Panc1 (cell line): ENCODE measurements around the gene SH2B2. TPM values are rescaled to one million over a fixed set of nuclear protein-coding genes. Genes with fewer than 3 reads are reported as not detected.

Experiments
- ATAC-seq: fragments of 200-7000 bp; cut with Tn5 transposase; 2 replicates; pipeline ENCODE4 v1.9.1; 2020; ENCODE audit warnings: mild to moderate bottlenecking, moderate library complexity
- BruUV-seq: library from RNA; stranded (reverse); fragments of 400-500 nt; replicated peaks from 2 replicates; lab custom pipeline; 2021; lab: Mats Ljungman, UMichigan
- CTCF ChIA-PET: fragments of 300-600 bp; sonication (Branson Sonifier 250); formaldehyde crosslinking; loops from one replicate; lab custom pipeline; 2022; ENCODE audit warnings: antibody characterized with exemption; lab: Charles Lee
- POLR2A ChIA-PET: fragments of 300-600 bp; sonication (Branson Sonifier 250); formaldehyde crosslinking; loops from one replicate; lab custom pipeline; 2022; ENCODE audit warnings: antibody characterized with exemption; lab: Charles Lee
- DNase-seq: peaks from one replicate; pipeline ENCODE4 v3.0.0-alpha.2; 2010; ENCODE audit warnings: low read depth, low spot score
- H3K27ac ChIP-seq: 2 replicates; pipeline ENCODE4 v1.5.1; 2011; ENCODE audit warnings: mild to moderate bottlenecking, low read length, inconsistent platforms
- H3K27me3 ChIP-seq: fragments of 200-500 bp; sonication (Bioruptor generic); 2 replicates; pipeline ENCODE4 v1.6.0; 2014; ENCODE audit warnings: low read length, inconsistent platforms; ENCODE audit not compliant: control insufficient read depth, insufficient read depth
- H3K36me3 ChIP-seq: fragments of 200-500 bp; sonication (Bioruptor generic); 2 replicates; pipeline ENCODE4 v1.5.1; 2014; ENCODE audit warnings: inconsistent platforms, mild to moderate bottlenecking, low read length, moderate library complexity; ENCODE audit not compliant: control insufficient read depth, insufficient read depth
- H3K4me1 ChIP-seq: 2 replicates; pipeline ENCODE4 v1.5.1; 2011; ENCODE audit warnings: inconsistent platforms, mild to moderate bottlenecking, low read length, moderate library complexity; ENCODE audit not compliant: control insufficient read depth, insufficient read depth
- H3K4me3 ChIP-seq, 2 experiments: 2 replicates each; pipeline ENCODE4 v1.5.1; 2011 to 2012; ENCODE audit warnings: low read depth in 2 of 2, low read length in 2 of 2, mild to moderate bottlenecking in 2 of 2, inconsistent platforms in 1 of 2, moderate library complexity in 1 of 2
- H3K9me3 ChIP-seq: fragments of 200-500 bp; sonication (Bioruptor generic); 2 replicates; pipeline ENCODE4 v1.5.1; 2014; ENCODE audit warnings: low read depth, mild to moderate bottlenecking, inconsistent platforms, low read length, moderate library complexity; ENCODE audit not compliant: control insufficient read depth, insufficient read depth
- CTCF ChIP-seq: fragments of 450-650 bp; IDR thresholded peaks from 2 replicates; pipeline ENCODE4 v1.5.1; 2017; ENCODE audit warnings: mild to moderate bottlenecking
- POLR2AphosphoS5 ChIP-seq: IDR thresholded peaks from 2 replicates; pipeline ENCODE4 v1.6.1; 2012; ENCODE audit warnings: mild to moderate bottlenecking, low read depth, low read length, moderate library complexity
- SIN3A ChIP-seq: IDR thresholded peaks from 2 replicates; pipeline ENCODE4 v1.6.1; 2012; ENCODE audit warnings: low read depth, mild to moderate bottlenecking, low read length, moderate library complexity, borderline replicate concordance; ENCODE audit not compliant: insufficient read depth
- TCF7L2 ChIP-seq: IDR thresholded peaks from 2 replicates; pipeline ENCODE4 v1.6.1; 2011; ENCODE audit warnings: mild to moderate bottlenecking, low read depth, low read length, inconsistent platforms
- in situ Hi-C: cut with HindIII; loops from 2 replicates; pipeline ENCODE4 v1.10.0; 2016; ENCODE audit warnings: low sequenced_read_pairs, low pct_unique_long_range_greater_than_20kb
- intact Hi-C: fragments of 100-400 bp; cut with micrococcal nuclease; formaldehyde crosslinking; loops from one replicate; pipeline ENCODE4 v1.10.0; 2022; ENCODE audit not compliant: unreplicated experiment
- total RNA-seq: library from RNA; stranded (reverse); gene quantifications from one replicate; pipeline ENCODE4 v1.2.1, GENCODE V29; 2021; ENCODE audit not compliant: unreplicated experiment
- TF ChIP-seq, protein P1 (sequence below), 2 experiments: IDR thresholded peaks; 2 replicates each; pipeline ENCODE4 v1.6.1; 2011 to 2012; ENCODE audit warnings: low read depth in 2 of 2, control low read depth in 1 of 2, low read length in 1 of 2, mild to moderate bottlenecking in 1 of 2, moderate library complexity in 1 of 2; ENCODE audit not compliant: insufficient read depth in 1 of 2

Gene SH2B2
- total RNA-seq, 1 experiment from 2014 or later, result 2.8 TPM

- in situ Hi-C loops, result no loop called here
- ChIA-PET CTCF (interaction anchor here (0.6 kb wide), 1 partner anchor 384 kb away, joined by 7 read pairs; no protein-coding TSS in a partner anchor), POLR2A (no interaction called here)
- Histone ChIP-seq H3K9me3 (no peaks in the 10 kb centered on the region), H3K36me3 (peaks cover 2% of the 10 kb centered on the region; the same call in 1 of the 2 replicates), H3K27ac (no peak overlapping the region), H3K4me1 (no peaks in the 10 kb centered on the region), H3K4me3 (no peak overlapping the region), H3K27me3 (no peaks in the 10 kb centered on the region)
- ATAC-seq, result no peak
- intact Hi-C loops, result no loop called here
- TF ChIP-seq POLR2AphosphoS5 (no peak), CTCF (no peak), SIN3A (no peak), TCF7L2 (no peak)
- TF ChIP-seq, protein P1, sequence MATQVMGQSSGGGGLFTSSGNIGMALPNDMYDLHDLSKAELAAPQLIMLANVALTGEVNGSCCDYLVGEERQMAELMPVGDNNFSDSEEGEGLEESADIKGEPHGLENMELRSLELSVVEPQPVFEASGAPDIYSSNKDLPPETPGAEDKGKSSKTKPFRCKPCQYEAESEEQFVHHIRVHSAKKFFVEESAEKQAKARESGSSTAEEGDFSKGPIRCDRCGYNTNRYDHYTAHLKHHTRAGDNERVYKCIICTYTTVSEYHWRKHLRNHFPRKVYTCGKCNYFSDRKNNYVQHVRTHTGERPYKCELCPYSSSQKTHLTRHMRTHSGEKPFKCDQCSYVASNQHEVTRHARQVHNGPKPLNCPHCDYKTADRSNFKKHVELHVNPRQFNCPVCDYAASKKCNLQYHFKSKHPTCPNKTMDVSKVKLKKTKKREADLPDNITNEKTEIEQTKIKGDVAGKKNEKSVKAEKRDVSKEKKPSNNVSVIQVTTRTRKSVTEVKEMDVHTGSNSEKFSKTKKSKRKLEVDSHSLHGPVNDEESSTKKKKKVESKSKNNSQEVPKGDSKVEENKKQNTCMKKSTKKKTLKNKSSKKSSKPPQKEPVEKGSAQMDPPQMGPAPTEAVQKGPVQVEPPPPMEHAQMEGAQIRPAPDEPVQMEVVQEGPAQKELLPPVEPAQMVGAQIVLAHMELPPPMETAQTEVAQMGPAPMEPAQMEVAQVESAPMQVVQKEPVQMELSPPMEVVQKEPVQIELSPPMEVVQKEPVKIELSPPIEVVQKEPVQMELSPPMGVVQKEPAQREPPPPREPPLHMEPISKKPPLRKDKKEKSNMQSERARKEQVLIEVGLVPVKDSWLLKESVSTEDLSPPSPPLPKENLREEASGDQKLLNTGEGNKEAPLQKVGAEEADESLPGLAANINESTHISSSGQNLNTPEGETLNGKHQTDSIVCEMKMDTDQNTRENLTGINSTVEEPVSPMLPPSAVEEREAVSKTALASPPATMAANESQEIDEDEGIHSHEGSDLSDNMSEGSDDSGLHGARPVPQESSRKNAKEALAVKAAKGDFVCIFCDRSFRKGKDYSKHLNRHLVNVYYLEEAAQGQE (IDR thresholded peaks at IDR 0.05; ENCODE audit: insufficient read depth in 1 of 2, low read depth in 2 of 2, low read length in 1 of 2), result no peak
- DNase-seq, result no peak
- no TSS peak for BruUV-seq
These were observed 33.3 kb upstream of the SH2B2 start for GRCh38 chr7:102253066-102253972.

- Histone ChIP-seq H3K27me3 (no peaks in the 10 kb centered on the region), H3K4me1 (no peaks in the 10 kb centered on the region), H3K36me3 (peaks cover 2% of the 10 kb centered on the region; the same call in 1 of the 2 replicates), H3K27ac (no peak overlapping the region), H3K9me3 (no peaks in the 10 kb centered on the region), H3K4me3 (no peak overlapping the region)
- in situ Hi-C loops, result no loop called here
- TF ChIP-seq POLR2AphosphoS5, result no peak
- no peak for TF ChIP-seq CTCF
- ATAC-seq (no peak), DNase-seq (no peak)
- intact Hi-C loops, result no loop called here
- POLR2A ChIA-PET, result no interaction called here
- BruUV-seq, result no TSS peak
- CTCF ChIA-PET, result interaction anchor here (0.6 kb wide), 1 partner anchor 397 kb away, joined by 3 read pairs; no protein-coding TSS in a partner anchor
These were observed 32.7 kb upstream of the SH2B2 start for GRCh38 chr7:102253973-102254370.
